Caco-2 (cell line): ENCODE measurements around the gene MOCS1. TPM values are rescaled to one million over a fixed set of nuclear protein-coding genes. Genes with fewer than 3 reads are reported as not detected.

Source experiments
- BruUV-seq: library from RNA; stranded (reverse); fragments of 400-500 nt; replicated peaks from 2 replicates; lab custom pipeline; 2021; lab: Mats Ljungman, UMichigan
- CTCF ChIA-PET: fragments of 300-600 bp; sonication (Branson Sonifier 250); formaldehyde crosslinking; loops from one replicate; lab custom pipeline; 2022; ENCODE audit warnings: antibody characterized with exemption; lab: Charles Lee
- POLR2A ChIA-PET: fragments of 300-600 bp; sonication (Branson Sonifier 250); formaldehyde crosslinking; loops from one replicate; lab custom pipeline; 2022; ENCODE audit warnings: antibody characterized with exemption; lab: Charles Lee
- DNase-seq, 2 experiments: peaks; one replicate each; pipeline versions ENCODE4 v3.0.0 to v3.0.0-alpha.2; 2020 to 2022
- H3K27me3 ChIP-seq: replicated peaks from 2 replicates; pipeline ENCODE4 v1.6.0; 2011; ENCODE audit warnings: low read length; ENCODE audit not compliant: control insufficient read depth, insufficient read depth
- H3K36me3 ChIP-seq: 2 replicates; pipeline ENCODE4 v1.5.1; 2011; ENCODE audit warnings: low read length; ENCODE audit not compliant: control insufficient read depth, insufficient read depth
- H3K4me1 ChIP-seq: fragments of 250-450 bp; sonication (Bioruptor Pico); 2 replicates; pipeline ENCODE4 v1.5.1; 2020; ENCODE audit warnings: mild to moderate bottlenecking
- H3K4me3 ChIP-seq: 2 replicates; pipeline ENCODE4 v1.5.1; 2011; ENCODE audit warnings: low read depth, mild to moderate bottlenecking, control low read depth, low read length
- H3K9me3 ChIP-seq: fragments of 250-450 bp; sonication (Bioruptor Pico); 2 replicates; pipeline ENCODE4 v1.5.1; 2020; ENCODE audit warnings: mild to moderate bottlenecking, moderate library complexity
- H3K27ac Mint-ChIP-seq: one replicate; pipeline ENCODE4 v1.8.0; 2022; ENCODE audit warnings: mixed read lengths; ENCODE audit not compliant: unreplicated experiment
- H3K27me3 Mint-ChIP-seq: one replicate; pipeline ENCODE4 v1.8.0; 2022; ENCODE audit warnings: mixed read lengths; ENCODE audit not compliant: insufficient read depth, unreplicated experiment
- H3K36me3 Mint-ChIP-seq: one replicate; pipeline ENCODE4 v1.8.0; 2022; ENCODE audit warnings: mild to moderate bottlenecking, mixed read lengths; ENCODE audit not compliant: insufficient read depth, unreplicated experiment
- H3K4me1 Mint-ChIP-seq: one replicate; pipeline ENCODE4 v1.8.0; 2022; ENCODE audit warnings: low read depth, mixed read lengths; ENCODE audit not compliant: unreplicated experiment
- H3K4me3 Mint-ChIP-seq: one replicate; pipeline ENCODE4 v1.8.0; 2022; ENCODE audit warnings: mild to moderate bottlenecking, moderate library complexity, mixed read lengths; ENCODE audit not compliant: unreplicated experiment
- H3K9me3 Mint-ChIP-seq: one replicate; pipeline ENCODE4 v1.8.0; 2022; ENCODE audit warnings: mixed read lengths; ENCODE audit not compliant: unreplicated experiment
- CTCF ChIP-seq, 2 experiments: fragments of 200-600 bp in 1 of 2; IDR thresholded peaks; 1 replicate in 1 of 2; 2 replicates in 1 of 2; pipeline versions ENCODE4 v1.5.1 to v1.8.0; 2011 to 2022; ENCODE audit warnings: antibody characterized with exemption in 1 of 2, control low read depth in 1 of 2, inconsistent platforms in 1 of 2, low read depth in 1 of 2, low read length in 1 of 2, mild to moderate bottlenecking in 1 of 2, moderate library complexity in 1 of 2; ENCODE audit not compliant: insufficient read depth in 1 of 2, severe bottlenecking in 1 of 2, unreplicated experiment in 1 of 2
- intact Hi-C: fragments of 100-400 bp; cut with micrococcal nuclease; formaldehyde crosslinking; loops from one replicate; pipeline ENCODE4 v1.10.0; 2022; ENCODE audit not compliant: unreplicated experiment
- total RNA-seq: library from RNA; stranded (reverse); gene quantifications from 2 replicates; pipeline ENCODE4 v1.2.3, GENCODE V29; 2022

MOCS1 gene
- total RNA-seq, 1 experiment from 2014 or later: 44.7 TPM

- Histone ChIP-seq H3K36me3 (peaks cover 3% of the 10 kb centered on the region), H3K4me3 (no peak overlapping the region), H3K9me3 (no peaks in the 10 kb centered on the region), H3K4me1 (no peaks in the 10 kb centered on the region), H3K27me3 (no peaks in the 10 kb centered on the region)
- intact Hi-C loops: no loop called here
- ChIA-PET POLR2A (no interaction called here), CTCF (no interaction called here)
- DNase-seq: no peak
- BruUV-seq: no TSS peak
- Mint-ChIP-seq H3K27ac (no peak overlapping the region), H3K4me1 (no peaks in the 10 kb centered on the region), H3K4me3 (no peak overlapping the region), H3K36me3 (peaks cover 29% of the 10 kb centered on the region), H3K9me3 (no peaks in the 10 kb centered on the region), H3K27me3 (no peaks in the 10 kb centered on the region)
- no peak for TF ChIP-seq CTCF (IDR thresholded peaks at IDR 0.05; ENCODE audit: insufficient read depth in 1 of 2, low read depth in 1 of 2, low read length in 1 of 2, severe bottlenecking in 1 of 2, unreplicated experiment in 1 of 2)
Measured at GRCh38 chr6:39908838-39909583, 25.3 kb downstream of the MOCS1 start.

GRCh38 chr6:39907871-39908575, 26.2 kb downstream of the MOCS1 start:
- BruUV-seq: no TSS peak
- Mint-ChIP-seq H3K36me3 (peaks cover 21% of the 10 kb centered on the region), H3K4me1 (no peaks in the 10 kb centered on the region), H3K9me3 (no peaks in the 10 kb centered on the region), H3K27ac (no peak overlapping the region), H3K27me3 (no peaks in the 10 kb centered on the region), H3K4me3 (no peak overlapping the region)
- peaks cover 3% of the 10 kb centered on the region for H3K36me3 ChIP-seq
- H3K27me3 ChIP-seq: no peaks in the 10 kb centered on the region
- H3K4me1 ChIP-seq: no peaks in the 10 kb centered on the region
- no peaks in the 10 kb centered on the region for H3K9me3 ChIP-seq
- CTCF ChIA-PET: no interaction called here
- intact Hi-C loops: no loop called here
- no peak for TF ChIP-seq CTCF (IDR thresholded peaks at IDR 0.05; ENCODE audit: insufficient read depth in 1 of 2, low read depth in 1 of 2, low read length in 1 of 2, severe bottlenecking in 1 of 2, unreplicated experiment in 1 of 2)
- no peak overlapping the region for H3K4me3 ChIP-seq
- POLR2A ChIA-PET: no interaction called here
- DNase-seq: no peak

GRCh38 chr6:39906318-39906761, 27.9 kb downstream of the MOCS1 start:
- Mint-ChIP-seq H3K4me1 (no peaks in the 10 kb centered on the region), H3K4me3 (no peak overlapping the region), H3K27ac (no peak overlapping the region), H3K36me3 (peaks cover 30% of the 10 kb centered on the region), H3K9me3 (no peaks in the 10 kb centered on the region), H3K27me3 (no peaks in the 10 kb centered on the region)
- ChIA-PET CTCF (no interaction called here), POLR2A (no interaction called here)
- BruUV-seq: no TSS peak
- no peak overlapping the region for H3K4me3 ChIP-seq
- H3K27me3 ChIP-seq: no peaks in the 10 kb centered on the region
- no peak for TF ChIP-seq CTCF (IDR thresholded peaks at IDR 0.05; ENCODE audit: insufficient read depth in 1 of 2, low read depth in 1 of 2, low read length in 1 of 2, severe bottlenecking in 1 of 2, unreplicated experiment in 1 of 2)
- intact Hi-C loops: no loop called here
- no peaks in the 10 kb centered on the region for H3K4me1 ChIP-seq
- no peaks in the 10 kb centered on the region for H3K9me3 ChIP-seq
- DNase-seq: no peak
- peaks cover 1% of the 10 kb centered on the region for H3K36me3 ChIP-seq
